GM12874 (cell line): ENCODE measurements around the gene MCEMP1.

Source experiments
- CTCF ChIP-seq: IDR thresholded peaks from 2 replicates; pipeline ENCODE4 v1.5.1; 2011; ENCODE audit warnings: low read depth, mild to moderate bottlenecking, control low read depth, low read length, moderate library complexity; ENCODE audit not compliant: insufficient read depth

Gene MCEMP1

GRCh38 chr19:7658219-7658686 is 18.6 kb upstream of the MCEMP1 start:
- TF ChIP-seq CTCF: no peak

GRCh38 chr19:7661744-7662538 is 14.9 kb upstream of the MCEMP1 start:
- TF ChIP-seq CTCF: no peak

GRCh38 chr19:7662657-7663056 is 14.2 kb upstream of the MCEMP1 start:
- no peak for TF ChIP-seq CTCF

GRCh38 chr19:7663706-7664105 is 13.2 kb upstream of the MCEMP1 start:
- TF ChIP-seq CTCF: no peak

GRCh38 chr19:7665076-7665475 is 11.8 kb upstream of the MCEMP1 start:
- TF ChIP-seq CTCF: no peak

GRCh38 chr19:7668842-7669241 is 8.0 kb upstream of the MCEMP1 start, which contains the start of gene RETN:
Gene RETN, plus strand, starts transcription at chr19:7669049. Its CDS starts 278 bp downstream, at chr19:7669327.
- no peak for TF ChIP-seq CTCF

GRCh38 chr19:7669641-7670040 is 7.2 kb upstream of the MCEMP1 start:
- TF ChIP-seq CTCF: no peak
